Right ventricle myocardium inferior (tissue), 1 donor: ENCODE results near the gene FDXACB1. TPM values are rescaled to one million over a fixed set of nuclear protein-coding genes. Genes with fewer than 3 reads are reported as not detected.
A peak's percentile ranks its signal among the peaks of the same experiment; 100 is the strongest.

ENCODE experiments used
- ATAC-seq: fragments of 200-7000 bp; cut with Tn5 transposase; one replicate; pipeline ENCODE4 v1.9.1; 2020; ENCODE audit warnings: mild to moderate bottlenecking, moderate library complexity
- DNase-seq: peaks from one replicate; pipeline ENCODE4 v3.0.0; 2021; ENCODE audit errors: missing footprints
- intact Hi-C: fragments of 100-400 bp; cut with DNase I; formaldehyde crosslinking; loops from one replicate; pipeline ENCODE4 v1.11.0; 2022
- long read RNA-seq: library from polyadenylated mRNA; unstranded; transcript quantifications from one replicate; pipeline ENCODE4 v2.0.0, GENCODE V29; 2021
- total RNA-seq: library from RNA; stranded (reverse); fragmentation: NEBNext Ultra II Directional; extraction: Animal tissue kit (Norgen Biotek cat#: 25700); gene quantifications from one replicate; pipeline ENCODE4 v1.2.1, GENCODE V29; 2021
- donor health status: DM: no; HTN: yes; CAD: no; lungs with severe emphysema.

FDXACB1 gene, protein sequence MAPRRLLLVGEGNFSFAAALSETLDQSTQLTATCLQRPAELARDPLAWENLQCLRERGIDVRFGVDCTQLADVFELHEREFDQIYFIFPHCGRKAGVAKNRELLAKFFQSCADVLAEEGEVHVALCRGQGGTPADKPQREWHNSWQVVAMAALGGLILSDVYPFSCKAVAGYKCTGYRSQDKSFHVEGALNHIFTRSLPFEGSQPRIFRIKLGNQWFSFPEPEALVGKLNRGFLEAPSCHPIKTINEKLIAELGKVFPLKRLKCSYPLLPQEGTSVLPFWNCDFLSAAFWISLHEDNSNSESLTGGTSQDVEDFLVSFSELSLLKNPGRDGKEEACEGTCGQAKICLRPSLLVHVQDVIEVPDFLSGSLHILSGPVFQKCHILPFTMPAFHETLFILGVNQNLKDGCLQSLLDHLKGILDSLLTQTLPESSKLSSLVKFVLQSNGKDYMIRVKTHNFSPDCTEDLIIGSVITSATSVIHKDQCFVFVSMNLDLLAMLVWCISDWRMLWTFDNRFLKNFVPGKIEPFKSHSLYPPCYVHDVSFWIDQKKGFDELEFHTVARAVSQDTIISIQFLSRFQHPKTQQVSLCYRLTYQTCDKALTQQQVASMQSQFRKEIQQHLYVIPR
- 1.2 TPM for total RNA-seq
- long read RNA-seq: 0 reads

- ATAC-seq: peak; percentile 95
- intact Hi-C loops: loop anchor here (1.0 to 2.0 kb wide), 5 partner anchors 33 to 208 kb away; partner anchors contain the start of genes DLAT, HSPB2, SDHD and TIMM8B
- DNase-seq: peak; percentile 98
These were observed at the start of gene FDXACB1, which contains the start of gene CFAP68 for GRCh38 chr11:111878849-111879636. FDXACB1 (minus strand) TSS chr11:111879165; CDS start chr11:111879132, 33 bp downstream. CFAP68 (plus strand) TSS chr11:111879541; CDS start chr11:111879561, 20 bp downstream.

DNA sequence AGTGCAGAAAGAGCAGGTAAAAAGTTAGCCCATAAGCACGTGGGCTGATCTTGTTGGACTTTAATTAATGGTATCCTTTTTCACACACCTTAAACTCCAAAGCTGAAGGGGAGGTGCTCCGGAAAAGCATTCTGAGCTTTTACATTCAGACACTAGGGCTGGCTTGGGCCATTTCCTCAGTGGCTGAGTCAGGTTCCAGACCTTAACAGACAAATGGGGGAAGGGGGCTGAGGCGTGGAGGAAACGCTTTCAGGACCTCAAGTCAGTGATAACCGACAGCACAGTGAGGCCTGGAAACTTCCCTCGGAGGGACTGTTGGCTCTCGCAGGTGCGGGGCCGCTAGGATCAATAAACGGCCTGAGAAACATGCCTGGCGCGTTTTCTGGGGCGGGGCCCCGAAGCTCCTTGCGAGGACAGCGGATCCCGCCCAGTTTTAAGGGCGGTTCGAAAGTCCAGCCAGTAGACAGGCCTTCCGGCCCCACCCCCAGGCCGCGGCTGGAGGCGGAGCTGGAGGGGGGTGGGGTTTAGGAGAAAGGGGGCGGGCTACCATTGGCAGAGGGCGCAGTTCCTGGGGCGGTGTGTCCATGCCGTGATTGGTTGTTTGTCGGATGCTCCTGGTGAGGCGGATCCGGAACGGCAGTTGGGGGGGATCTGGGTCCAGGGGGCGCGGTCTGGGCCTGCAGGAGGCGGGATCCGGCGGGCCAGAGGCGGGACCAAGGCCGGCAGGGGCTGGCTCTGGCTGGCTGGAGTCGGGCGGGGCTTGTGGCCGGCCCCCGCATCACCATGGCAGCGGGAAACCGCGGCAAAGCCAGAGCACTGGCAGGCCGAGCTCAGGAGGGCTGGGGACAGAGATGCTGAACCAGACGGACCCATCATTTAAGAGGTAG lies 47.8 kb upstream of the FDXACB1 start:
- peak; percentile 98 for DNase-seq
- intact Hi-C loops: loop anchor here (2.0 to 10.0 kb wide), 3 partner anchors 48 to 248 kb away; partner anchors contain the start of genes BCO2, CFAP68, FDXACB1 and SDHD
- ATAC-seq: peak; percentile 96

GRCh38 chr11:111925953-111926352 lies 47.0 kb upstream of the FDXACB1 start:
- no peak for DNase-seq
- intact Hi-C loops: loop anchor here (2.0 to 10.0 kb wide), 3 partner anchors 47 to 249 kb away; partner anchors contain the start of genes BCO2, CFAP68, FDXACB1 and SDHD
- no peak for ATAC-seq

DNA sequence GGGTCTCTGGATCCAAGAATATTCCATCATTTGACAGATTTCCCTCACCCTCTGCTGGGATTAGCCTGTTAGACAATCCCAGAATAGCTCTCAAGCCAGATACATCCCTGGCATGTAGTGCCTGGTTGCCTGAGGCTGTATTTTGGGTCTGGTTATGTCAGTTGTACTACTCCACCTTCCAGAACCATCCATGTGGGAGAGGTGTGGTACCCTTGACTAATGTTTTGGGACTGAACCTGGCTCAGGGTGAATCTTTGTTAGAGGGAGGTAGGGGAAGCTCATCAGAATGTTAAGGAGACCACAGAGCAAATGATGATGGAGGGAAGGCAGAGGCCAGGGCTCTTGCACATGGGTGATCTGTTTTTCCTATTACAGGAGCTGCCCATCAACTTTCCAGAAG lies 45.0 kb upstream of the FDXACB1 start:
- no peak for ATAC-seq
- no peak for DNase-seq
- intact Hi-C loops: loop anchor here (10.0 kb wide), 1 partner anchor 251 kb away; the partner anchor contains the start of gene BCO2

- DNase-seq (no peak), ATAC-seq (peak; percentile 2)
- intact Hi-C loops: loop anchor here (10.0 kb wide), 1 partner anchor 251 kb away; the partner anchor contains the start of gene BCO2
These were observed 44.4 kb upstream of the FDXACB1 start for GRCh38 chr11:111923351-111923788.

DNA sequence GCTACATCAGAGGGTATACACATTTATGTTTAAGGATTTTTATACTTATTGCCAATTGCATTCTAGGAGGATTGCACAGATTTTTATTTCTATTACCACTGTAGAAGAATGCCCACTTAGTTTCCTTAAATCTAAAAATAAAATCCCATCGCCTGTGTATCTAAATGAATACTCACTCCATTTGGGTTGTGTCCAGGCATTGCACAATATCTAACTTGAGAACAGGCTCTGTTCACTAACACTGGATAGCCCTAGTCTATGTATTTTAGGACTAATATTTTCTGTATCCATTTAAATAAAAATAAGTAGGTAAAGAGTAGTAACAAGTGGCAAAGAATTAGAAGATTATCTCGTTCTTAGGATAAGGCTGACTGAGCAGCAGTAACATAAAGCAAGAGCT lies 43.8 kb upstream of the FDXACB1 start:
- DNase-seq (no peak), ATAC-seq (peak; percentile 44)
- intact Hi-C loops: loop anchor here (10.0 kb wide), 1 partner anchor 252 kb away; the partner anchor contains the start of gene BCO2

DNA sequence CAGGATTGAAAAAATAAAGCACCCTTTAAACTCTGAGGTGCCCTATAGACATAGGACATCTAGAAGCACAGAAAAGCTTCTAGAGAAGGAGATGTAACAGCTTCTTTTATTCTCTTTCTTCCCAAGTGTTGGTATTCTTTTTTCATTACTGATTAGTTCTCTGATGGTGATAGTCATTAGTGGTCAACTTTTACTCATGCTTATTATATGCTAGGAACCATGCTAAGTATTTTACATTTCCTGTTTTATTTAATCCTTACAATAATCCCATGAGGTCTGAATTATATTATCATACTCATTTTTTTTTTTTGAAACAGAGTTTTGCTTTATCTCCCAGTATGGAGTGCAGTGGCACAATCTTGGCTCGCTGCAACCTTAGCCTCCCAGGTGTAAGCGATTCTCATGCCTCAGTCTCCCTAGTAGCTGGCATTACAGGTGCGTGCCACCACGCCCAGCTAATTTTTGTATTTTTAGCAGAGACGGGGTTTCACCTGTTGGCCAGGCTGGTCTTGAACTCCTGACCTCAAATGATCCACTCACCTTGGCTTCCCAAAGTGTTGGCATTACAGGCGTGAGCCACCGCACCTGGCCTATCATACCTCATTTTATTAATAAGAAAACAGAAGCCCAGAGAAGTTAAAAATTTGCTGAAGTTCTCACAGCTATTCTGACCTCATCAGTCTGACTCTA lies 42.7 kb upstream of the FDXACB1 start:
- DNase-seq (no peak), ATAC-seq (no peak)
- intact Hi-C loops: loop anchor here (10.0 kb wide), 1 partner anchor 253 kb away; the partner anchor contains the start of gene BCO2

DNA sequence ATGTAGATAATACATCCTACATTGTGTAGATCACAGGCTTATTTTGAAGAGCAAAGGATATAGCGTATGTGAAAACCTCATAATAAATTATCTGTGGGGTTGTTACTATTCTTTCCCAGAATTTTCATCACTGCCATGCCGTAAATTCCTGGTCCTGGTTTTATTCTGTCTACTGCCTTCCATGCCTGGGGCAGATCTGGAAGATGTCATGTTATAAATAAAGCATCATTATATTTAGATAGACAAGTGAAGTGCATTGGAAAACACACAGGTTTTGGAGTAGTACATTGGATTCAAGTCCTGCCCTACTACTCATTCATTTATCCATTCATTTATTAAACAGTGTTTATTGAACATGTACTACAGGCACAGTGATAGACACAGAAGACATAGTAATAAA lies 41.9 kb upstream of the FDXACB1 start:
- intact Hi-C loops: loop anchor here (10.0 kb wide), 1 partner anchor 254 kb away; the partner anchor contains the start of gene BCO2
- ATAC-seq (no peak), DNase-seq (no peak)

GRCh38 chr11:111918390-111919256 lies 39.7 kb upstream of the FDXACB1 start, which contains the start of gene C11orf52:
C11orf52 (plus strand) TSS chr11:111918913; CDS start chr11:111918973, 60 bp downstream.
- intact Hi-C loops: no loop called here
- no peak for DNase-seq
- ATAC-seq: no peak

- DNase-seq (no peak), ATAC-seq (no peak)
- intact Hi-C loops: no loop called here
These were observed 38.8 kb upstream of the FDXACB1 start for GRCh38 chr11:111917788-111918187.

DNA sequence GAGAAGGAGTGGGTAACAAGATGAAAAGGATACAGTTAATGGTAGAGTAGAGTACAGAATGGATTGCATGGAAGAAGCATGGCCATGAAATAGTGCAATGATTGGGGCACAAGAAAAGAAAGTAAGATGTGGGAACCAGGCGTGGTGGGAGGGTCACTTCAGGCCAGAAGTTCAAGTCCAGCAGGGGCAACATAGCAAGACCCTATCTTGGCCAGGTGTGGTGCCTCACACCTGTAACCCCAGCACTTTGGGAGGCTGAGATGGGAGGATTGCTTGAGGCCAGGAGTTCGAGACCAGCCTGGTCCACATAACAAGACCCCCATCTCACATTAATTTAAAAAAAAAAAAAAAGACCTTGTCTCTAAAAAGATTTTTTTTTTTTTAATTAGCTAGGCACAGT lies 38.3 kb upstream of the FDXACB1 start:
- no peak for ATAC-seq
- DNase-seq: no peak
- intact Hi-C loops: no loop called here

- ATAC-seq (no peak), DNase-seq (no peak)
- intact Hi-C loops: no loop called here
These were observed 37.8 kb upstream of the FDXACB1 start for GRCh38 chr11:111916768-111917167.

- intact Hi-C loops: no loop called here
- DNase-seq: no peak
- ATAC-seq: peak; percentile 27
These were observed 35.0 kb upstream of the FDXACB1 start for GRCh38 chr11:111913997-111914396.

DNA sequence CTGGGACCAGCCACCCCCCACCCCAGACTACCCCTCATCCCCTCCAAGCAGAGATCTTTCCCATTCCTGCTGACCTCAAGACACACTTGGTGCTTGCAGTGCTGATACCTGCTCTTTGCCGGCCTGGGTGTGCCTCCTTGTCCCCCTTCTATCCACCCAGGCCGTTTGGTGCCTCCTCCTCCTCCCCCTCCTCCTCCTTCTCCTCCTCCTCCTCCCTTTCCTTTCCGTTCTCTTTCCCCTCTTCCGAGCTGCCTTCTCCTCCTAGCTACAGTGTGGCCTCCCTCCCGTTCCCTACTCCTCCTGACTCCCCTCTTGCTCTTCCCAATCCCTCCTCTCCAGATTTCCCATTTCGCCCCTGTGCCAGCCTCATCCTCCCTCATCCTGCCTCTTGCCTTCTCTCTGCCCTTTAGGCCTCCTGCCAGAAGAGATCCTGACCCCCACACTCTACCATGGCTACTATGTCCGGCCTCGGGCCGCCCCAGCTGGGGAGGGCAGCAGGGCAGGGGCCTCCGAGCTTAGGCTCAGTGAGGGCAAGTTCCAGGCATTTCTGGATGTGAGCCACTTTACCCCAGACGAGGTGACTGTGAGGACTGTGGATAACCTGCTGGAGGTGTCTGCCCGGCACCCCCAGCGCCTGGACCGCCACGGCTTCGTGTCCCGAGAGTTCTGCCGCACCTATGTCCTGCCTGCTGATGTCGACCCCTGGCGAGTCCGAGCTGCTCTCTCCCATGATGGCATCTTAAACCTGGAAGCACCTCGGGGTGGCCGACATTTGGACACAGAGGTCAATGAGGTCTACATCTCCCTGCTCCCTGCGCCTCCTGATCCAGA lies 34.3 kb upstream of the FDXACB1 start:
- DNase-seq: peak; percentile 67
- ATAC-seq: peak; percentile 26
- intact Hi-C loops: no loop called here

- intact Hi-C loops: loop anchor here (1.0 kb wide), 1 partner anchor 33 kb away; the partner anchor contains the start of genes CFAP68 and FDXACB1
- ATAC-seq (peak; percentile 11), DNase-seq (peak; percentile 70)
These were observed 33.6 kb upstream of the FDXACB1 start, which contains the start of gene HSPB2 for GRCh38 chr11:111912535-111912934. HSPB2 (plus strand) TSS chr11:111912734; CDS start chr11:111912830, 96 bp downstream.
